GM10248 (cell line): ENCODE measurements around the gene LHX4.

ENCODE experiments used
- CTCF ChIA-PET: fragments of 300-600 bp; sonication (Branson Sonifier 250); formaldehyde crosslinking; extraction: SDS; loops from one replicate; lab custom pipeline; 2021; ENCODE audit warnings: antibody characterized with exemption; lab: Yijun Ruan, JAX
- POLR2A ChIA-PET: fragments of 350-650 bp; sonication (Branson Sonifier 250); formaldehyde crosslinking; extraction: SDS; loops from one replicate; lab custom pipeline; 2020; ENCODE audit warnings: antibody characterized with exemption; lab: Yijun Ruan, JAX
- DNase-seq: peaks from one replicate; pipeline ENCODE4 v3.0.0; 2012; ENCODE audit errors: extremely low spot score
- CTCF ChIP-seq: IDR thresholded peaks from 2 replicates; pipeline ENCODE4 v1.5.1; 2012; ENCODE audit warnings: mild to moderate bottlenecking, low read depth; ENCODE audit errors: extremely low read depth, missing control alignments, control extremely low read depth

The LHX4 gene

GRCh38 chr1:180269645-180270529 is 39.8 kb downstream of the LHX4 start:
- ChIA-PET CTCF (interaction anchor here (1.0 to 2.6 kb wide), 5 partner anchors 11 to 30 kb away, joined by 3 to 12 read pairs (median 3); no protein-coding TSS in a partner anchor), POLR2A (no interaction called here)
- DNase-seq, result no peak
- no peak for TF ChIP-seq CTCF

GRCh38 chr1:180270530-180271271 is 40.6 kb downstream of the LHX4 start:
- ChIA-PET CTCF (interaction anchor here (1.0 to 2.6 kb wide), 4 partner anchors 12 to 31 kb away, joined by 3 to 12 read pairs (median 3); no protein-coding TSS in a partner anchor), POLR2A (no interaction called here)
- no peak for TF ChIP-seq CTCF
- DNase-seq, result no peak

GRCh38 chr1:180271272-180272255 is 41.5 kb downstream of the LHX4 start:
- CTCF ChIA-PET, result interaction anchor here (2.6 kb wide), 1 partner anchor 19 kb away, joined by 12 read pairs; no protein-coding TSS in a partner anchor
- no peak for DNase-seq
- POLR2A ChIA-PET, result no interaction called here
- TF ChIP-seq CTCF, result no peak

- POLR2A ChIA-PET, result no interaction called here
- CTCF ChIA-PET, result interaction anchor here (1.8 to 2.6 kb wide), 2 partner anchors 10 to 19 kb away, joined by 6 to 12 read pairs; no protein-coding TSS in a partner anchor
- DNase-seq, result no peak
- TF ChIP-seq CTCF, result no peak
Measured at GRCh38 chr1:180272395-180272794, 42.3 kb downstream of the LHX4 start.

GRCh38 chr1:180273066-180273465 is 43.0 kb downstream of the LHX4 start:
- CTCF ChIA-PET, result interaction anchor here (1.0 to 1.8 kb wide), 5 partner anchors 10 to 41 kb away, joined by 3 to 7 read pairs (median 6); no protein-coding TSS in a partner anchor
- POLR2A ChIA-PET, result interaction anchor here (0.6 kb wide), 1 partner anchor 44 kb away, joined by 3 read pairs; no protein-coding TSS in a partner anchor
- no peak for TF ChIP-seq CTCF
- no peak for DNase-seq
